Stomach (tissue), 4 donors: ENCODE data around the gene KCNG2.

Experiments
- EP300 ChIP-seq: sonication (generic); formaldehyde crosslinking; IDR thresholded peaks from one replicate; pipeline ENCODE4 v1.6.1; 2017; ENCODE audit warnings: antibody characterized with exemption
- POLR2A ChIP-seq, 4 donors: fragments of 450-650 bp; IDR thresholded peaks; one replicate each; pipeline ENCODE4 v1.6.1; 2016; ENCODE audit warnings: antibody characterized with exemption in 4 of 4, control low read depth in 2 of 4, mild to moderate bottlenecking in 1 of 4, moderate library complexity in 1 of 4
- POLR2AphosphoS5 ChIP-seq, 3 donors: sonication (generic); formaldehyde crosslinking; IDR thresholded peaks; one replicate each; pipeline ENCODE4 v1.6.1; 2016; ENCODE audit warnings: antibody characterized with exemption in 3 of 3
- TF ChIP-seq, protein P1 (sequence below), 7 experiments: fragments of 450-650 bp in 4 of 7; fragments of 200-600 bp in 3 of 7; sonication (generic) in 3 of 7; IDR thresholded peaks; one replicate each; pipeline ENCODE4 v1.5.1; 2016 to 2019; ENCODE audit warnings: antibody characterized with exemption in 7 of 7, control low read depth in 2 of 7, mild to moderate bottlenecking in 1 of 7

DNA sequence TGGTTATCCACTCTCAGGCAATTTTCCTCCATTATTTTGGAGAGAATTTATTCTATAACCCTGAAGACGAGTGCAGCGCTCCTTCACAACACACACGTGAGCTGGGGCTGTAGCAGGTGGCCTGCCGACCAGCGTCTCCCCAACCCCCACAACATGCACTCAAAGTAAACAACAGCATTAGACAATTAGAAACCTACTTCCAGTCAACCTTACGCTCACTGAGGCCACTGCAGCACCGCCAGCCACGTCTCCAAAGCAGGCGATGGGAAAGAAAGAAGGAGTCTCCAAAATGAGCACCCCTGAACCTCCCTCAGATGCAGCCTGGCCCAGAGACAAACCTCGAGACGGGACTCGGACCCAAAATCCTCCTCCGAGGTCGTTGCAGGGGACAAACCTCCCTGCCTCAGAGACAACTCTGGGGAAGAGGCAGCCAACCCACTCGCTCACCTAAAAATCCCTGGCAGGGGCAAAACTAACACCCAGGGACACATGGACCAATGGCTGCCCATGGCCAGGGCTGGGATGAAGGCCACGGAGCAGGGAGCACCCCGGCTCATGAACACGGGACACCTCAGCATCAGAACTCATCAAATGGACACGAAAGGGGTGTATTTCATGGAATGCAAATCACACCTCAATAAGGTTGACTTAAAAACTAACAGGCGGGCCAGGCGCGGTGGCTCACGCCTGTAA lies 151.1 kb downstream of the KCNG2 start:
- TF ChIP-seq, protein P1, sequence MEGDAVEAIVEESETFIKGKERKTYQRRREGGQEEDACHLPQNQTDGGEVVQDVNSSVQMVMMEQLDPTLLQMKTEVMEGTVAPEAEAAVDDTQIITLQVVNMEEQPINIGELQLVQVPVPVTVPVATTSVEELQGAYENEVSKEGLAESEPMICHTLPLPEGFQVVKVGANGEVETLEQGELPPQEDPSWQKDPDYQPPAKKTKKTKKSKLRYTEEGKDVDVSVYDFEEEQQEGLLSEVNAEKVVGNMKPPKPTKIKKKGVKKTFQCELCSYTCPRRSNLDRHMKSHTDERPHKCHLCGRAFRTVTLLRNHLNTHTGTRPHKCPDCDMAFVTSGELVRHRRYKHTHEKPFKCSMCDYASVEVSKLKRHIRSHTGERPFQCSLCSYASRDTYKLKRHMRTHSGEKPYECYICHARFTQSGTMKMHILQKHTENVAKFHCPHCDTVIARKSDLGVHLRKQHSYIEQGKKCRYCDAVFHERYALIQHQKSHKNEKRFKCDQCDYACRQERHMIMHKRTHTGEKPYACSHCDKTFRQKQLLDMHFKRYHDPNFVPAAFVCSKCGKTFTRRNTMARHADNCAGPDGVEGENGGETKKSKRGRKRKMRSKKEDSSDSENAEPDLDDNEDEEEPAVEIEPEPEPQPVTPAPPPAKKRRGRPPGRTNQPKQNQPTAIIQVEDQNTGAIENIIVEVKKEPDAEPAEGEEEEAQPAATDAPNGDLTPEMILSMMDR (IDR thresholded peaks at IDR 0.05), result no peak
- TF ChIP-seq POLR2A (IDR thresholded peaks at IDR 0.05) (no peak), POLR2AphosphoS5 (IDR thresholded peaks at IDR 0.05) (no peak), EP300 (no peak)
